Central memory CD8-positive, alpha-beta T cell (primary cell): ENCODE results near the gene ADGRA1.
"Not testable (repeated sequence)": the region's sequence is repeated elsewhere in the genome, so short reads cannot be mapped to it uniquely, and the experiment has no call there.

Experiments
- ATAC-seq: fragments of 150-1000 bp; cut with Tn5 transposase; replicated peaks from 2 replicates; pipeline ENCODE4 v1.10.0; 2022; ENCODE audit warnings: mild to moderate bottlenecking, moderate FRiP score, moderate number of reproducible peaks; ENCODE audit not compliant: poor library complexity, severe bottlenecking; ENCODE audit errors: extremely low read depth
- DNase-seq, 2 donors: peaks; one replicate each; pipeline ENCODE4 v3.0.0; 2021; ENCODE audit warnings: low spot score in 2 of 2
- H3K27ac Mint-ChIP-seq: one replicate; pipeline ENCODE4 v1.8.0; 2022; ENCODE audit warnings: low read depth, mild to moderate bottlenecking, moderate library complexity, mixed read lengths
- H3K27me3 Mint-ChIP-seq: one replicate; pipeline ENCODE4 v1.8.0; 2022; ENCODE audit warnings: mixed read lengths
- H3K36me3 Mint-ChIP-seq: one replicate; pipeline ENCODE4 v1.8.0; 2022; ENCODE audit warnings: mild to moderate bottlenecking, moderate library complexity, mixed read lengths; ENCODE audit not compliant: insufficient read depth
- H3K4me1 Mint-ChIP-seq: one replicate; pipeline ENCODE4 v1.8.0; 2022; ENCODE audit warnings: mixed read lengths
- H3K4me3 Mint-ChIP-seq: one replicate; pipeline ENCODE4 v1.8.0; 2022; ENCODE audit warnings: mild to moderate bottlenecking, moderate library complexity, mixed read lengths
- H3K9me3 Mint-ChIP-seq: one replicate; pipeline ENCODE4 v1.8.0; 2022; ENCODE audit warnings: mixed read lengths

The ADGRA1 gene

GRCh38 chr10:133046390-133046765 is 41.3 kb upstream of the ADGRA1 start:
- H3K27me3 Mint-ChIP-seq = peaks cover 10% of the 10 kb centered on the region
- H3K36me3 Mint-ChIP-seq = no peaks in the 10 kb centered on the region
- H3K9me3 Mint-ChIP-seq = no peaks in the 10 kb centered on the region
- no peak overlapping the region for H3K27ac Mint-ChIP-seq
- no peaks in the 10 kb centered on the region for H3K4me1 Mint-ChIP-seq
- DNase-seq (no peak), ATAC-seq (no peak)
- no peak overlapping the region for H3K4me3 Mint-ChIP-seq

- H3K36me3 Mint-ChIP-seq = peaks cover 1% of the 10 kb centered on the region
- H3K9me3 Mint-ChIP-seq = no peaks in the 10 kb centered on the region
- DNase-seq (no peak), ATAC-seq (no peak)
- no peak overlapping the region for H3K27ac Mint-ChIP-seq
- no peak overlapping the region for H3K4me3 Mint-ChIP-seq
- peaks cover 10% of the 10 kb centered on the region for H3K27me3 Mint-ChIP-seq
- no peaks in the 10 kb centered on the region for H3K4me1 Mint-ChIP-seq
These were observed 40.1 kb upstream of the ADGRA1 start for GRCh38 chr10:133047526-133048123.

- peaks cover 1% of the 10 kb centered on the region for H3K36me3 Mint-ChIP-seq
- peaks cover 10% of the 10 kb centered on the region for H3K27me3 Mint-ChIP-seq
- H3K4me1 Mint-ChIP-seq = no peaks in the 10 kb centered on the region
- DNase-seq (no peak), ATAC-seq (no peak)
- no peaks in the 10 kb centered on the region for H3K9me3 Mint-ChIP-seq
- no peak overlapping the region for H3K27ac Mint-ChIP-seq
- no peak overlapping the region for H3K4me3 Mint-ChIP-seq
These were observed 39.5 kb upstream of the ADGRA1 start for GRCh38 chr10:133048266-133048665.

- Mint-ChIP-seq H3K4me1 (no peaks in the 10 kb centered on the region), H3K27ac (no peak overlapping the region), H3K36me3 (peaks cover 1% of the 10 kb centered on the region), H3K4me3 (no peak overlapping the region), H3K9me3 (no peaks in the 10 kb centered on the region), H3K27me3 (peaks cover 10% of the 10 kb centered on the region)
- ATAC-seq (no peak), DNase-seq (no peak)
These were observed 38.8 kb upstream of the ADGRA1 start for GRCh38 chr10:133048926-133049325.

GRCh38 chr10:133049639-133050038 is 38.1 kb upstream of the ADGRA1 start:
- H3K4me1 Mint-ChIP-seq = no peaks in the 10 kb centered on the region
- no peak overlapping the region for H3K27ac Mint-ChIP-seq
- H3K9me3 Mint-ChIP-seq = no peaks in the 10 kb centered on the region
- DNase-seq (no peak), ATAC-seq (no peak)
- no peak overlapping the region for H3K4me3 Mint-ChIP-seq
- H3K36me3 Mint-ChIP-seq = peaks cover 1% of the 10 kb centered on the region
- peaks cover 10% of the 10 kb centered on the region for H3K27me3 Mint-ChIP-seq

- Mint-ChIP-seq H3K4me3 (no peak overlapping the region), H3K4me1 (no peaks in the 10 kb centered on the region), H3K27me3 (peaks cover 10% of the 10 kb centered on the region), H3K36me3 (peaks cover 1% of the 10 kb centered on the region), H3K9me3 (no peaks in the 10 kb centered on the region), H3K27ac (no peak overlapping the region)
- DNase-seq (no peak), ATAC-seq (no peak)
These were observed 37.4 kb upstream of the ADGRA1 start for GRCh38 chr10:133050371-133050770.

GRCh38 chr10:133052076-133052475 is 35.6 kb upstream of the ADGRA1 start:
- Mint-ChIP-seq H3K4me3 (no peak overlapping the region), H3K27ac (no peak overlapping the region), H3K36me3 (peaks cover 1% of the 10 kb centered on the region), H3K9me3 (no peaks in the 10 kb centered on the region), H3K27me3 (peaks cover 10% of the 10 kb centered on the region), H3K4me1 (no peaks in the 10 kb centered on the region)
- ATAC-seq = no peak
- no peak for DNase-seq

GRCh38 chr10:133053527-133054133 is 34.1 kb upstream of the ADGRA1 start:
- not testable (repeated sequence) for H3K4me1 Mint-ChIP-seq, H3K36me3 Mint-ChIP-seq, DNase-seq, ATAC-seq, H3K4me3 Mint-ChIP-seq, H3K9me3 Mint-ChIP-seq, H3K27ac Mint-ChIP-seq, H3K27me3 Mint-ChIP-seq

- Mint-ChIP-seq H3K27ac (no peak overlapping the region), H3K36me3 (peaks cover 3% of the 10 kb centered on the region), H3K4me1 (peaks cover 12% of the 10 kb centered on the region), H3K27me3 (no peaks in the 10 kb centered on the region), H3K9me3 (no peaks in the 10 kb centered on the region), H3K4me3 (no peak overlapping the region)
- DNase-seq (no peak), ATAC-seq (no peak)
These were observed 32.3 kb upstream of the ADGRA1 start for GRCh38 chr10:133055470-133055869.

GRCh38 chr10:133056001-133056400 is 31.7 kb upstream of the ADGRA1 start:
- ATAC-seq (no peak), DNase-seq (no peak)
- H3K4me1 Mint-ChIP-seq = peaks cover 12% of the 10 kb centered on the region
- H3K4me3 Mint-ChIP-seq = no peak overlapping the region
- H3K36me3 Mint-ChIP-seq = peaks cover 3% of the 10 kb centered on the region
- no peaks in the 10 kb centered on the region for H3K9me3 Mint-ChIP-seq
- no peak overlapping the region for H3K27ac Mint-ChIP-seq
- H3K27me3 Mint-ChIP-seq = no peaks in the 10 kb centered on the region

GRCh38 chr10:133056651-133057178 is 31.0 kb upstream of the ADGRA1 start:
- ATAC-seq = no peak
- peaks cover 3% of the 10 kb centered on the region for H3K36me3 Mint-ChIP-seq

GRCh38 chr10:133058331-133059092 is 29.2 kb upstream of the ADGRA1 start:
- peaks cover 12% of the 10 kb centered on the region for H3K4me1 Mint-ChIP-seq
- DNase-seq (no peak), ATAC-seq (no peak)
- H3K27me3 Mint-ChIP-seq = no peaks in the 10 kb centered on the region
- peak overlapping the region; percentile 53 for H3K4me3 Mint-ChIP-seq
- H3K9me3 Mint-ChIP-seq = no peaks in the 10 kb centered on the region
- H3K27ac Mint-ChIP-seq = peak overlapping the region; percentile 67
- H3K36me3 Mint-ChIP-seq = peaks cover 2% of the 10 kb centered on the region

More at GRCh38 chr10:133056651-133057178, 31.0 kb upstream of the ADGRA1 start:
- Mint-ChIP-seq H3K9me3 (no peaks in the 10 kb centered on the region), H3K4me1 (peaks cover 12% of the 10 kb centered on the region), H3K4me3 (no peak overlapping the region), H3K27ac (no peak overlapping the region), H3K27me3 (no peaks in the 10 kb centered on the region)
- DNase-seq = no peak

GRCh38 chr10:133059093-133059470 is 28.6 kb upstream of the ADGRA1 start:
- no peaks in the 10 kb centered on the region for H3K27me3 Mint-ChIP-seq
- H3K9me3 Mint-ChIP-seq = no peaks in the 10 kb centered on the region
- ATAC-seq (no peak), DNase-seq (no peak)
- H3K36me3 Mint-ChIP-seq = peaks cover 2% of the 10 kb centered on the region
- peak overlapping the region; percentile 67 for H3K27ac Mint-ChIP-seq
- H3K4me1 Mint-ChIP-seq = peaks cover 12% of the 10 kb centered on the region
- peak overlapping the region; percentile 53 for H3K4me3 Mint-ChIP-seq
